HepG2 (cell line): ENCODE measurements around the gene ZNF48. TPM values are rescaled to one million over a fixed set of nuclear protein-coding genes. Genes with fewer than 3 reads are reported as not detected.

Experiments used
- AFF4 ChIP-seq: sonication (generic); formaldehyde crosslinking; IDR thresholded peaks from 2 replicates; pipeline ENCODE4 v1.4.0; 2020; ENCODE audit warnings: missing genetic modification reagents
- HMGA1 ChIP-seq: sonication (generic); formaldehyde crosslinking; conservative IDR thresholded peaks from 2 replicates; pipeline ENCODE4 v1.4.0; 2020; ENCODE audit warnings: missing genetic modification reagents
- IKZF5 ChIP-seq: IDR thresholded peaks from 2 replicates; pipeline ENCODE4 v1.6.1; 2018; ENCODE audit warnings: missing genetic modification reagents, mild to moderate bottlenecking, missing compliant biosample characterization
- IRF9 ChIP-seq: sonication (generic); formaldehyde crosslinking; IDR thresholded peaks from 2 replicates; pipeline ENCODE4 v1.8.0; 2022; ENCODE audit warnings: missing genetic modification reagents, mild to moderate bottlenecking, borderline replicate concordance
- ISL2 ChIP-seq: sonication (generic); formaldehyde crosslinking; IDR thresholded peaks from 2 replicates; pipeline ENCODE4 v1.5.0; 2020; ENCODE audit warnings: missing genetic modification reagents
- ISX ChIP-seq: sonication (generic); formaldehyde crosslinking; conservative IDR thresholded peaks from 2 replicates; pipeline ENCODE4 v1.5.0; 2020; ENCODE audit warnings: missing genetic modification reagents
- MAFK ChIP-seq, 2 experiments: IDR thresholded peaks in 1 of 2; conservative IDR thresholded peaks in 1 of 2; 2 replicates each; pipeline ENCODE4 v1.6.1; 2011; ENCODE audit warnings: improper control_type of control experiment in 2 of 2, low read length in 2 of 2
- MED13 ChIP-seq: sonication (generic); formaldehyde crosslinking; IDR thresholded peaks from 2 replicates; pipeline ENCODE4 v1.5.0; 2020; ENCODE audit warnings: missing genetic modification reagents
- NBN ChIP-seq: fragments of 450-650 bp; conservative IDR thresholded peaks from 2 replicates; pipeline ENCODE4 v1.6.1; 2017
- RXRA ChIP-seq: sonication (generic); formaldehyde crosslinking; IDR thresholded peaks from 2 replicates; pipeline ENCODE4 v1.5.1; 2020; ENCODE audit warnings: missing genetic modification reagents
- U2AF1 ChIP-seq: fragments of 200-400 bp; formaldehyde crosslinking; optimal IDR thresholded peaks from 2 replicates; pipeline ENCODE3; 2017; ENCODE audit warnings: mild to moderate bottlenecking, low read depth, low read length
- ZNF251 ChIP-seq: sonication (generic); formaldehyde crosslinking; IDR thresholded peaks from 2 replicates; pipeline ENCODE4 v1.9.0; 2021; ENCODE audit warnings: mild to moderate bottlenecking, missing genetic modification reagents
- ZNF44 ChIP-seq: sonication (generic); formaldehyde crosslinking; IDR thresholded peaks from 2 replicates; pipeline ENCODE4 v1.5.1; 2020; ENCODE audit warnings: mild to moderate bottlenecking, missing genetic modification reagents
- ZNF550 ChIP-seq: sonication (generic); formaldehyde crosslinking; IDR thresholded peaks from 2 replicates; pipeline ENCODE4 v1.4.0; 2020; ENCODE audit warnings: mild to moderate bottlenecking, missing genetic modification reagents, borderline replicate concordance
- ZNF607 ChIP-seq: sonication (generic); formaldehyde crosslinking; IDR thresholded peaks from 2 replicates; pipeline ENCODE4 v1.5.1; 2020; ENCODE audit warnings: missing genetic modification reagents, mild to moderate bottlenecking, borderline replicate concordance
- polyA plus RNA-seq, 8 experiments: library from polyadenylated mRNA; depleted of rRNA in 3 of 8; stranded (reverse) in 7 of 8; unstranded in 1 of 8; fragments of >200 nt; fragmentation: Illumina TruSeq in 4 of 8; extraction: Trizol in 4 of 8; gene quantifications; 2 replicates each; pipeline versions ENCODE4 v1.2.1 to v1.2.3, GENCODE V29; 2011 to 2016; ENCODE audit warnings: low read depth in 4 of 8, missing spikeins in 1 of 8, mixed read lengths in 1 of 8; ENCODE audit not compliant: insufficient read depth in 1 of 8
- total RNA-seq, 5 experiments: library from RNA; depleted of rRNA; stranded (reverse); fragments of >200 nt; fragmentation: Illumina TruSeq; extraction: Trizol; gene quantifications; 2 replicates each; pipeline ENCODE4 v1.2.3, GENCODE V29; 2016; ENCODE audit warnings: low read depth in 1 of 5
- TF ChIP-seq, protein P1 (sequence below): sonication (generic); formaldehyde crosslinking; IDR thresholded peaks from 2 replicates; pipeline ENCODE4 v1.4.0; 2020; ENCODE audit warnings: missing genetic modification reagents
- TF ChIP-seq, protein P2 (sequence below): sonication (generic); formaldehyde crosslinking; IDR thresholded peaks from 2 replicates; pipeline ENCODE4 v1.4.0; 2020; ENCODE audit warnings: missing genetic modification reagents

The ZNF48 gene
- total and polyA plus RNA-seq, 2 of the 13 experiments (the other 11 are each of a cell fraction or from before 2014, with no cell fraction given) = 9.9 to 12.3 TPM

GRCh38 chr16:30449116-30449435, 53.9 kb downstream of the ZNF48 start (continued):
- TF ChIP-seq IKZF5 (CRISPR knock-in tag) (peak; percentile 77), ZNF607 (no peak), MAFK (conservative IDR thresholded peaks at IDR 0.05 in 1 of 2, IDR thresholded peaks at IDR 0.05 in 1 of 2; ENCODE audit: low read length in 2 of 2) (no peak), ISX (CRISPR knock-in tag) (no peak), IRF9 (CRISPR knock-in tag) (no peak), ZNF251 (CRISPR knock-in tag) (no peak), MED13 (CRISPR knock-in tag) (no peak), ZNF44 (CRISPR knock-in tag) (no peak), U2AF1 (no peak), ZNF550 (no peak), NBN (no peak), AFF4 (CRISPR knock-in tag) (no peak), RXRA (CRISPR knock-in tag) (peak; percentile 88; the same call in 1 of the 2 replicates), HMGA1 (CRISPR knock-in tag) (no peak), ISL2 (CRISPR knock-in tag) (0 out of 2 replicates have a peak, but pooled peaks have one; percentile 31)
- TF ChIP-seq, protein P1, sequence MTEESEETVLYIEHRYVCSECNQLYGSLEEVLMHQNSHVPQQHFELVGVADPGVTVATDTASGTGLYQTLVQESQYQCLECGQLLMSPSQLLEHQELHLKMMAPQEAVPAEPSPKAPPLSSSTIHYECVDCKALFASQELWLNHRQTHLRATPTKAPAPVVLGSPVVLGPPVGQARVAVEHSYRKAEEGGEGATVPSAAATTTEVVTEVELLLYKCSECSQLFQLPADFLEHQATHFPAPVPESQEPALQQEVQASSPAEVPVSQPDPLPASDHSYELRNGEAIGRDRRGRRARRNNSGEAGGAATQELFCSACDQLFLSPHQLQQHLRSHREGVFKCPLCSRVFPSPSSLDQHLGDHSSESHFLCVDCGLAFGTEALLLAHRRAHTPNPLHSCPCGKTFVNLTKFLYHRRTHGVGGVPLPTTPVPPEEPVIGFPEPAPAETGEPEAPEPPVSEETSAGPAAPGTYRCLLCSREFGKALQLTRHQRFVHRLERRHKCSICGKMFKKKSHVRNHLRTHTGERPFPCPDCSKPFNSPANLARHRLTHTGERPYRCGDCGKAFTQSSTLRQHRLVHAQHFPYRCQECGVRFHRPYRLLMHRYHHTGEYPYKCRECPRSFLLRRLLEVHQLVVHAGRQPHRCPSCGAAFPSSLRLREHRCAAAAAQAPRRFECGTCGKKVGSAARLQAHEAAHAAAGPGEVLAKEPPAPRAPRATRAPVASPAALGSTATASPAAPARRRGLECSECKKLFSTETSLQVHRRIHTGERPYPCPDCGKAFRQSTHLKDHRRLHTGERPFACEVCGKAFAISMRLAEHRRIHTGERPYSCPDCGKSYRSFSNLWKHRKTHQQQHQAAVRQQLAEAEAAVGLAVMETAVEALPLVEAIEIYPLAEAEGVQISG (CRISPR knock-in tag) = 0 out of 2 replicates have a peak, but pooled peaks have one; percentile 41
- TF ChIP-seq, protein P2, sequence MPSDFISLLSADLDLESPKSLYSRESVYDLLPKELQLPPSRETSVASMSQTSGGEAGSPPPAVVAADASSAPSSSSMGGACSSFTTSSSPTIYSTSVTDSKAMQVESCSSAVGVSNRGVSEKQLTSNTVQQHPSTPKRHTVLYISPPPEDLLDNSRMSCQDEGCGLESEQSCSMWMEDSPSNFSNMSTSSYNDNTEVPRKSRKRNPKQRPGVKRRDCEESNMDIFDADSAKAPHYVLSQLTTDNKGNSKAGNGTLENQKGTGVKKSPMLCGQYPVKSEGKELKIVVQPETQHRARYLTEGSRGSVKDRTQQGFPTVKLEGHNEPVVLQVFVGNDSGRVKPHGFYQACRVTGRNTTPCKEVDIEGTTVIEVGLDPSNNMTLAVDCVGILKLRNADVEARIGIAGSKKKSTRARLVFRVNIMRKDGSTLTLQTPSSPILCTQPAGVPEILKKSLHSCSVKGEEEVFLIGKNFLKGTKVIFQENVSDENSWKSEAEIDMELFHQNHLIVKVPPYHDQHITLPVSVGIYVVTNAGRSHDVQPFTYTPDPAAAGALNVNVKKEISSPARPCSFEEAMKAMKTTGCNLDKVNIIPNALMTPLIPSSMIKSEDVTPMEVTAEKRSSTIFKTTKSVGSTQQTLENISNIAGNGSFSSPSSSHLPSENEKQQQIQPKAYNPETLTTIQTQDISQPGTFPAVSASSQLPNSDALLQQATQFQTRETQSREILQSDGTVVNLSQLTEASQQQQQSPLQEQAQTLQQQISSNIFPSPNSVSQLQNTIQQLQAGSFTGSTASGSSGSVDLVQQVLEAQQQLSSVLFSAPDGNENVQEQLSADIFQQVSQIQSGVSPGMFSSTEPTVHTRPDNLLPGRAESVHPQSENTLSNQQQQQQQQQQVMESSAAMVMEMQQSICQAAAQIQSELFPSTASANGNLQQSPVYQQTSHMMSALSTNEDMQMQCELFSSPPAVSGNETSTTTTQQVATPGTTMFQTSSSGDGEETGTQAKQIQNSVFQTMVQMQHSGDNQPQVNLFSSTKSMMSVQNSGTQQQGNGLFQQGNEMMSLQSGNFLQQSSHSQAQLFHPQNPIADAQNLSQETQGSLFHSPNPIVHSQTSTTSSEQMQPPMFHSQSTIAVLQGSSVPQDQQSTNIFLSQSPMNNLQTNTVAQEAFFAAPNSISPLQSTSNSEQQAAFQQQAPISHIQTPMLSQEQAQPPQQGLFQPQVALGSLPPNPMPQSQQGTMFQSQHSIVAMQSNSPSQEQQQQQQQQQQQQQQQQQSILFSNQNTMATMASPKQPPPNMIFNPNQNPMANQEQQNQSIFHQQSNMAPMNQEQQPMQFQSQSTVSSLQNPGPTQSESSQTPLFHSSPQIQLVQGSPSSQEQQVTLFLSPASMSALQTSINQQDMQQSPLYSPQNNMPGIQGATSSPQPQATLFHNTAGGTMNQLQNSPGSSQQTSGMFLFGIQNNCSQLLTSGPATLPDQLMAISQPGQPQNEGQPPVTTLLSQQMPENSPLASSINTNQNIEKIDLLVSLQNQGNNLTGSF = no peak
